OCI-M2 (cell line): Measurements from ENCODE around the gene ARRB1.
"Not testable (repeated sequence)": the region's sequence is repeated elsewhere in the genome, so short reads cannot be mapped to it uniquely, and the experiment has no call there.

ENCODE experiments used
- DNase-seq: peaks from one replicate; lab custom pipeline; 2025; ENCODE audit not compliant: unreplicated experiment; lab: John Stamatoyannopoulos, UW

The ARRB1 gene

GRCh38 chr11:75344186-75344585, 7.3 kb downstream of the ARRB1 start:
- DNase-seq: no peak

DNA sequence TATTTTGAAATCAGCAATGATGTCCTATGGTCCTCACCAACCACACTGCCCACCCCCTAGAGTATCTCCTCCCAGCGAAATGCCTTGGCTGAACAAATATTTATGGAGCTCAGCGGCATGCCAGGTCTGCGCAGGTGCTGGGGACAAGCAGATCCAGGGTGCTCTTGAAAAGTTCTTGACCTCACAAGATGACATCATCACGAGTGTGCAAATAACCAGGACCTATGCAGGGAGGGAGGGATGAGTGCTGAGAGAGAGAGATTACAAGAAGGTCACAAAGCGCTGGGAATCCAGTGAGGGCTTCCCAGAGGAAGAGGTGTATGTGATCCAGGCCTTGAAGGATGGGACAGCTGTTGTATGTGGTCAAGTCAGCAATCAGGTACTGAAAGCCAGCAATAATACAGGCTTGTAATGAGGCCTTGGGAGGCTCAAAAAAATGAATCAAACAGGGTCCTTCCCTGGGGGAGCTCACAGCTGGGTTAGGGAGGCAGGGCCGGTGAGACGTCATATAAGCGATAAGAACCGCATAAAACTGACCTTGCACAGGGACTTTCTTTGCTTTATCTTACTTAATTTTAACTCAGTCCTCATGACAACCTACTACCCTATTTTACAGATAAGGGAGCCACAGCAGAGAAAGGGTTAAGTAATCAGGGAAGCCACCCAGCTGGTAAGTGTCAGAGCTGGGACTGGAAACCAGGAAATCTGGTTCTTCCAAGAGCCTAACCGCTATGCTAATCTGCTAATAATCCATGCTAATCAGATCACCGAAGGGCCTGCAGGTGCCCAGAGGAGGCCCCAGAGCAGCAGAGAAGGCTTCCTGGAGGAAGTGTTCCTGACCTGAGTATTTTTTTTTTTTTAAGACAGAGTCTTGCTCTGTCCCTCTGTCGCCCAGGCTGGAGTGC, 8.2 kb downstream of the ARRB1 start:
- DNase-seq: no peak

DNA sequence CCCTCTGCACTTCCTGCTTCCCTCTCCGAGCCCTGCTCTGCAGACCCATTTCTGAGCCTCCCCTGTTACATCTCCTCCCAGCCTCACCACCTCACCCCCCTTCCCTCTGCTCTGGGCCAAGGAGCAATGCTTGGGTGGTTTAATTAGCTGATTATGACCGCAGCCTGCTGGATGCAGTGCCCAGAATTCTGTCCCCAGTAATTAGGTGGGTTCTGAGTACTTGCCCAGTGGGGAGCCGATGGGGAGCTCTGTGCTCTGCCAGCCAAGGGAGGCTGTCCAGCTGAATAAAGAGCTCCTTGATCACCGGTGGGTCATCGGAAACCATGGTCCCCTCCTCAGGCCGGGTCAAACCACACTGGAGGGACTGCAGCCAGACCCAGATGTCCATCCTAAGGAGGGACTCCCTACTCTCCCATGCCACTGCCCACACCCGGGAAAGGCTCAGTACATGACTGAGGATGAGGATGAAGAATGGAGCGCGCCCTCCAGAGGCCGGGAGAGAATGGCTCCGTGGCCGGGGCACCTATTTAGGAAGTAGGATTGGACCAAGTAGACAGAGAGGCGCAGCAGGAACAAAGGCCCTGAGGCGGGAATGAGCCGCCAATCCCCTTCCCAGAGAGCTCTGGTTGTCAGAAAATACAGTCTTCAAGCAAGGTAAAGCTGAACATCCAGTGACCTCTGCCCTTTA, 9.1 kb downstream of the ARRB1 start:
- no peak for DNase-seq

- no peak for DNase-seq
Measured at GRCh38 chr11:75341612-75342011, 9.8 kb downstream of the ARRB1 start.

DNA sequence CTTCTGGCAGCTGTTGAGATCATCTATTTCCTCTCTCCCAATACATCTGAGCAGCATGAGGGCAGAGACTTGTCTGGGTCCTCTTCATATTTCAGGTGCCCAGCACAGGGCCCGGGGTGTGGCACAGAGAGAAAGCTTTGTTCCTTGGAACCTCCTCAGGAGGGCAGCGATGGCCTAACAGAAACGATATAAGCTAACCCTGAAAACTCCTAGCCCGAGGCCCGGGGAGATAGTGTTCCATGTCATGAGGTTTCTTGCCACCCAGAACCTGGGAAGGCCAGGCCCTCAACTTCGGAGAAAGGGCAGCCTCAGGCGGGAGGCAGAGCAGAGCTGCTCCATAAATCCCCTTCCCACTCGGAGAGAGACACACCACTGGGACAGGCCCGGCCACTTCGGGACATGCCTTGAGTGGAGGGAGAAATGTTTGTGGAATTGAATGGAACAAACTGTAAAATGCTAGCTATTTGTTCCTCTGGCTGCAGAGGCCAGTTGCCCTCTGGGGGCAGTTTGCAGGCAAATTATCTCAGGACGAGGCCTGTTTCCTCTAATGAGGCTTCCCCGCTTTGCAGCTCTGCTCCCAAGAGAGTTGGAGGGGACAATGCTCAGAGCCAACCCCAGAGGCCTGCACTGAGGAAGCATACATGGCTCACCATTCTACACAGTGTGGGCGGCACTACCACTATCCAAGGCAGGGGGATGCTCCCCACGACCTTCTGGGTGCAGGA, 11.6 kb downstream of the ARRB1 start:
- DNase-seq: no peak

- no peak for DNase-seq
Measured at GRCh38 chr11:75338516-75339208, 12.8 kb downstream of the ARRB1 start.

GRCh38 chr11:75337195-75337654, 14.2 kb downstream of the ARRB1 start:
- DNase-seq: no peak

GRCh38 chr11:75334976-75335375, 16.5 kb downstream of the ARRB1 start:
- DNase-seq: no peak

- no peak for DNase-seq
Measured at GRCh38 chr11:75334402-75334891, 17.0 kb downstream of the ARRB1 start.

- no peak for DNase-seq
Measured at GRCh38 chr11:75333807-75334140, 17.7 kb downstream of the ARRB1 start.

GRCh38 chr11:75333022-75333806, 18.2 kb downstream of the ARRB1 start:
- no peak for DNase-seq

DNA sequence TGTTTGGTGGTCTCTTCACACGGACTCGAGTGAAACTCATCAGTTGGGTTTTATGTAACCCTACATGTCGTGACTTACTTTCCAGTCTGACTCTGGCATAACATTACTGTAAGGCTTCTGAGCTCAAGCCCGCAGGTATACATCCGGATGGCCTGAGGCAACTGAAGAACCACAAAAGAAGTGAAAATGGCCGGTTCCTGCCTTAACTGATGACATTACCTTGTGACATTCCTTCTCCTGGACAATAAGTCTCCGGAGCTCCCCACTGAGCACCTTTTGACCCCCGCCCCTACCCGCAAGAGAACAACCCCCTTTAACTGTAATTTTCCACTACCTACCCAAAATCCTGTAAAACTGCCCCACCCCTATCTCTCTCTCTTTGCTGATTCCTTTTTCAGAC, 19.7 kb downstream of the ARRB1 start:
- not testable (repeated sequence) for DNase-seq

- DNase-seq: not testable (repeated sequence)
Measured at GRCh38 chr11:75331304-75331703, 20.2 kb downstream of the ARRB1 start.

DNA sequence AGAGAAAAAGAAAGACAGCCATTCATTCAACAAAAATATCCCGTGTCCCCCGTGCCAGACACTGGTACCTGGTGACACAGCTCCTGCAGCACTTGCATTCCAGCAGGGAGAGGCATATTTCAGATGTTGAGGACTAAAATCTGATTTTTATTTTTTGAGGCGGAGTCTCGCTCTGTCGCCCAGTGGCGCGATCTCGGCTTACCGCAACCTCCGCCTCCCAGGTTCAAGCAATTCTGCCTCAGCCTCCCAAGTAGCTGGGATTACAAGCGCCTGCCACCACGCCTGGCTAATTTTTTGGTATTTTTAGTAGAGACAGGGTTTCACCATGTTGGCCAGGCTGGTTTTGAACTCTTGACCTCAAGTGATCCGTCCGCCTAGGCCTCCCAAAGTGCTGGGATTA, 20.6 kb downstream of the ARRB1 start:
- not testable (repeated sequence) for DNase-seq

DNA sequence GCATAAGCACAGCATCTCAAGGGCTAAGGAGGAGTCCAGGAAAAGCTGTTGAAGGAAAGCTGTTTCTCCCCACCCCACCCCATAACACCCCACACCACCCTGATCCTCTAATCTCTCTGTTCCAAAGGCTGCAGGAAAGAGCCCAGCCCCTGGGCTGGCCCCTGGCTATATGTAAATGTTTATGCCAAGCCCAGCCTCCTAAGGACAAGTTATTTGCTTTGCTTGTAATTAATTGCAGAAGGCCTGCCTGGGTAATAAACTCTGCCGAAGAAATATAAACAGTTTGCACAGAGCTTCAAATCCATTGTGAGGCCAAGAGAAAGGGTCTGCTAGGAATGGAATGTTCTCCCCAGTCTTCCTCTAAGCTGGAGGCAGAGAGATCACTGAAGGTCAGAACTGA, 21.2 kb downstream of the ARRB1 start:
- DNase-seq: no peak

DNA sequence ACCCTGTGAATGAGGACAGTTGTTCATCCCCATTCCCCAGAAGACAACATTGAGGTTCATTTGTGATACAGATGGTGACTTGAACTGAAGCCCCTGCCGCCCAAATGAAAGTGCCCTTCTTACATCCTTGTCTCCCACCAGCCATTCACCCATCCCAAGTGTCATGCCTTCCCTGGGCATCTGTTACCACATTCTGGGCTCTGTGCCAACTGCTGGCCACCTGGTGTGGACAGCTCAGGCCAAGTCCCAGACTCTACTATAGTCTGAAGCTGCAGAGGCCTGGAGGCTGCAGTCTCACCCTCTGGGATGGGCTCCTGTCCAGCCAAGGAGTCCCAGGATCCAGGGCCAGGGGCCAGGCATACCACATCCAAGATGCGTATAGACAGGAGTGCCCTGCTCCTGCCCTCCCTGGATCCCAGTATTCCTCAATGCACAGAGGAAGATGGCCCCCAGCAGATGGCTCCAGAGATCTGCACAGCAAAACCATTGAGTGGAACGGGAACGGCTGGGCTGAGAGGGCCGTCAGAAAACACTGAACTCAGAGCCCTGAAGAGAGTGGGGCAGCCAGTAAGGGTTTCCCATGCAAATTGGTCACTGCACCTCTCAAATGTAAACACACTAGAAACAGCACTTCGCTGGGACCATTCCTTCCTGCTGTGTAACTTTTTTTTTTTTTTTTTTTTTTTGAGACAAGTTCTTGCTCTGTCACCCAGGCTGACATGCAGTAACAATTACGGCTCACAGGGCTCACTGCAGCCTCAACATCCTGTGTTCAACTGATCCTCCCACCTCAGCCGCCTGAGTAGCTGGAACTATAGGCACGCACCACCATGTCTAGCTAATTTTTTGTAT, 22.8 kb downstream of the ARRB1 start:
- no peak for DNase-seq

DNA sequence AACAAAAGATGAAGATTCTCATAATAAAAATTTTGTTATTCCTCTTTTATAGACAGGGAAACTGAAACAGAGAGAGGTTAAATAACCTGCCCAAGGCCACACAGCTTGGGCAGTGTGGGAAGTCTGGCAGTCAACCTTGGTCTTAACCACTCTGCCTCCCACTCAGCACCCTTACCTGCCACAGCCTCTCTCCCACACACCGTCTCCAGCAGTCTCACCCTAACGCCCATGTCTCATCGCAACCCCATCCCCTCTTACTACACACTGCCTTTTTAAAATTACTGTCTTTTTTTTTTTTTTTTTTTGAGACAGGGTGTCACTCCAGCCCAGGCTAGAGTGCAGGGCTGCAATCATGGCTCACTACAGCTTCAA, 25.0 kb downstream of the ARRB1 start:
- no peak for DNase-seq

GRCh38 chr11:75325713-75326438, 25.6 kb downstream of the ARRB1 start:
- DNase-seq: no peak

DNA sequence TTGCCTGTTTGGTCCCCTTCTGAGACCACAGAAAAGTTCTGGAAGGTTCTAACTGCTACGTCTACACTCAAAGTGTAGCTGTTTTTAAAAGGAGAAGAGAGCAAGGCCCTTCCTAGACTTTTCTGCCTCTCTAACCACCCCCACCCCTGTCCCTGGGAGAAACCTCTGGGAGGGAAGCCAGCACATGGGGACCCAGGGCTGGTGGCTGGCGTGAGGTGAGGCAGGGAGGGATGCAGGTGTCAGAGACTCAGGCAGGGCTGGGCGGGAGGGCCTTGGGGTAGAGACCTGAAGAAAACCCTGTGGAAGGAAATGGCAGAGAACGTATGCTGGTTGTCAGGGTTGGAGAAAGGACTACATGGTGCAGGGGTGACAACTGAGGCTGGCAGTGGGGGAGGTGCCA, 26.7 kb downstream of the ARRB1 start:
- no peak for DNase-seq
